Progenitor cell of endocrine pancreas (in vitro differentiated cells): ENCODE data around the gene GRIA4. TPM values are rescaled to one million over a fixed set of nuclear protein-coding genes. Genes with fewer than 3 reads are reported as not detected.

Source experiments
- DNase-seq: peaks from one replicate; pipeline ENCODE4 v3.0.0; 2021; ENCODE audit warnings: low spot score; ENCODE audit not compliant: unreplicated experiment
- H3K27ac Mint-ChIP-seq: 2 replicates; pipeline ENCODE4 v1.8.0; 2021; ENCODE audit warnings: mild to moderate bottlenecking, moderate library complexity, mixed read lengths
- H3K27me3 Mint-ChIP-seq: 2 replicates; pipeline ENCODE4 v1.8.0; 2021; ENCODE audit warnings: mixed read lengths
- H3K36me3 Mint-ChIP-seq: 2 replicates; pipeline ENCODE4 v1.8.0; 2022; ENCODE audit warnings: mixed read lengths; ENCODE audit not compliant: insufficient read depth
- H3K4me1 Mint-ChIP-seq: 2 replicates; pipeline ENCODE4 v1.8.0; 2021; ENCODE audit warnings: low read depth, mixed read lengths
- H3K4me3 Mint-ChIP-seq: 2 replicates; pipeline ENCODE4 v1.8.0; 2021; ENCODE audit warnings: low read depth, mild to moderate bottlenecking, moderate library complexity, mixed read lengths
- H3K9me3 Mint-ChIP-seq: 2 replicates; pipeline ENCODE4 v1.8.0; 2021; ENCODE audit warnings: low read depth, mixed read lengths
- CTCF ChIP-seq: fragments of 200-600 bp; sonication (generic); IDR thresholded peaks from one replicate; pipeline ENCODE4 v1.5.0; 2021; ENCODE audit warnings: antibody characterized with exemption, mild to moderate bottlenecking; ENCODE audit not compliant: unreplicated experiment
- total RNA-seq: library from RNA; stranded (reverse); gene quantifications from 2 replicates; pipeline ENCODE4 v1.2.1, GENCODE V29; 2021

The GRIA4 gene
- total RNA-seq, 1 donor from 2014 or later = 1.3 TPM

DNA sequence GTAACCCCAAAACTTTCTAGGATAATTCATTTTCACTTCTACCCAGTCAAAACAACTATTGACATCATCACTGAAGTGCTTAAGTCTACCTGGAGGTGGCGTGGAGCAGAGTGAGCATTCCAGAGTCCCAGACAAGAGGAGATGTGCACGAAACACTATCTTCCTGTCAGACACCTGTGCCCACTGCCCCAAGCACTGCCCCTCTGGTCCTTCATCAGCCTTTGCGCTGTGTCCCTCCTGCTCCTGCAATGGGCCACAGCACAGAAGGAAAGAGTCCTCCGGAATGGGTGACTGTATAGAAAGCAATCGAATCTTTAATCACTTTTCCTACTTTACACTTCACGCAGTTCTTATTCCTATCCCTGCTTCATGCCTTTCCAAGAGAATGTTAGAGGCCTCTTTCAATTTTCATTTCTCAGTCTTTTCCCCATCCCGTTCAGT lies 512 bp upstream of the GRIA4 start:
- Mint-ChIP-seq H3K4me3 (peak overlapping the region; percentile 73), H3K36me3 (no peaks in the 10 kb centered on the region), H3K4me1 (peaks cover 17% of the 10 kb centered on the region), H3K27me3 (peaks cover 62% of the 10 kb centered on the region), H3K27ac (no peak overlapping the region), H3K9me3 (no peaks in the 10 kb centered on the region)
- TF ChIP-seq CTCF = peak; percentile 61
- no peak for DNase-seq

- Mint-ChIP-seq H3K36me3 (no peaks in the 10 kb centered on the region), H3K4me3 (peak overlapping the region; percentile 73), H3K4me1 (peaks cover 18% of the 10 kb centered on the region), H3K9me3 (no peaks in the 10 kb centered on the region), H3K27me3 (peaks cover 60% of the 10 kb centered on the region), H3K27ac (no peak overlapping the region)
- DNase-seq = no peak
- no peak for TF ChIP-seq CTCF
Measured at GRCh38 chr11:105610871-105611571, 1.1 kb downstream of the GRIA4 start.

DNA sequence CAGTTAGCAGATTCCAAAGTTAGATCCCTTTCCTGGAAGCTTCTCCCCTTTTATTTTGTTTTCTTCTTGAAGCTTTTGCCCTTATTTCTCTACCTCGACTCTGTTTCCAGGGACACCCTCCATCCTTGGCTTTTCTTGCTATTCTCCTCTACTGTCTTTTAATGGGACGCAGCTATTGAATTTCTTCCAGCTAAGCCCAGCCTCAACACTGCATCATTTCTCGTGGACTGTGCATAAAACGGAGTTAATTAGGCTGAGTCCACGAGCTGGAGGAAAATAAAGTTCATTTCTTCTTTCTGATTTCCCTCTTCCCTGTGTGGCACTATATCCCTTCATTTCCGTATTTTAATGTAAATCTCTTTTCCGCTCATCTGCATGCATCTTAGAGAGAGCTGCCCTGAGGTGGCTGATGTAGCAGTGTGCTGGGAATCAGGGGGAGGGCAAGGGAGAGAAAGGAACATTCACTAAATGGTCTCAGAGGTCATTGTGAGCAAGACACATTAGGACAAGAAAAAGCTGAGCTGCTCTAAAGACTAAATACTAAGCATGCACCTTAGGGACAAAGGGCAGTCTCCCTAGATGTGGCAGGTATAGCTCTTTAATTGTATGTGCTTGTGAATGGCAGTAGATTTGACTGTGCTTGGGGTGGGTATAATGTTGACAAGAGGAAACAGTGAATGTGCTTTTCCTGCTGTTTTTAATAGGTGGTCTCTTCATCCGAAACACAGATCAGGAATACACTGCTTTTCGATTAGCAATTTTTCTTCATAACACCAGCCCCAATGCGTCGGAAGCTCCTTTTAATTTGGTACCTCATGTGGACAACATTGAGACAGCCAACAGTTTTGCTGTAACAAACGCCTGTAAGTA lies 1.9 kb downstream of the GRIA4 start:
- DNase-seq = no peak
- no peak overlapping the region for H3K27ac Mint-ChIP-seq
- H3K4me3 Mint-ChIP-seq = no peak overlapping the region
- TF ChIP-seq CTCF = no peak
- H3K27me3 Mint-ChIP-seq = peaks cover 58% of the 10 kb centered on the region
- H3K4me1 Mint-ChIP-seq = peaks cover 18% of the 10 kb centered on the region
- H3K36me3 Mint-ChIP-seq = no peaks in the 10 kb centered on the region
- no peaks in the 10 kb centered on the region for H3K9me3 Mint-ChIP-seq

GRCh38 chr11:105612771-105613170 lies 2.9 kb downstream of the GRIA4 start:
- no peak overlapping the region for H3K27ac Mint-ChIP-seq
- no peak for TF ChIP-seq CTCF
- H3K27me3 Mint-ChIP-seq = peaks cover 51% of the 10 kb centered on the region
- no peaks in the 10 kb centered on the region for H3K36me3 Mint-ChIP-seq
- no peaks in the 10 kb centered on the region for H3K9me3 Mint-ChIP-seq
- H3K4me1 Mint-ChIP-seq = peaks cover 18% of the 10 kb centered on the region
- H3K4me3 Mint-ChIP-seq = no peak overlapping the region
- DNase-seq = no peak

GRCh38 chr11:105613183-105613582 lies 3.3 kb downstream of the GRIA4 start:
- Mint-ChIP-seq H3K9me3 (no peaks in the 10 kb centered on the region), H3K36me3 (no peaks in the 10 kb centered on the region), H3K4me3 (no peak overlapping the region), H3K4me1 (peaks cover 18% of the 10 kb centered on the region), H3K27me3 (peaks cover 49% of the 10 kb centered on the region), H3K27ac (no peak overlapping the region)
- no peak for DNase-seq
- TF ChIP-seq CTCF = no peak
